CD4-positive, alpha-beta T cell treated with Interleukin-2 at 100 ng/mL for 4 hours (primary cell): ENCODE results near the gene MYZAP.

ENCODE experiments used
- DNase-seq: peaks from one replicate; pipeline ENCODE4 v3.0.0-alpha.2; 2020; ENCODE audit warnings: low spot score

The MYZAP gene

GRCh38 chr15:57591822-57592367 is at the start of gene MYZAP:
TSS of gene MYZAP (plus strand) at chr15:57591904. CDS start at chr15:57592035, 131 bp downstream.
- DNase-seq: peak; percentile 22

- no peak for DNase-seq
Observed at GRCh38 chr15:57542505-57542817, 49.2 kb upstream of the MYZAP start.

GRCh38 chr15:57544848-57545480 is 46.7 kb upstream of the MYZAP start:
- no peak for DNase-seq

GRCh38 chr15:57545995-57546394 is 45.7 kb upstream of the MYZAP start:
- DNase-seq: no peak

GRCh38 chr15:57547243-57547755 is 44.4 kb upstream of the MYZAP start:
- DNase-seq: no peak

GRCh38 chr15:57548351-57548750 is 43.4 kb upstream of the MYZAP start:
- no peak for DNase-seq

- DNase-seq: no peak
Observed at GRCh38 chr15:57548835-57549234, 42.9 kb upstream of the MYZAP start.

- no peak for DNase-seq
Observed at GRCh38 chr15:57549935-57550334, 41.8 kb upstream of the MYZAP start.

GRCh38 chr15:57550640-57551039 is 41.1 kb upstream of the MYZAP start:
- DNase-seq: no peak

GRCh38 chr15:57551715-57552677 is 39.7 kb upstream of the MYZAP start:
- DNase-seq: no peak

- DNase-seq: no peak
Observed at GRCh38 chr15:57552678-57553334, 38.9 kb upstream of the MYZAP start.

GRCh38 chr15:57553526-57553925 is 38.2 kb upstream of the MYZAP start:
- DNase-seq: no peak

- no peak for DNase-seq
Observed at GRCh38 chr15:57554063-57554811, 37.5 kb upstream of the MYZAP start.

GRCh38 chr15:57554812-57555179 is 36.9 kb upstream of the MYZAP start:
- no peak for DNase-seq

- DNase-seq: no peak
Observed at GRCh38 chr15:57555270-57555669, 36.4 kb upstream of the MYZAP start.

GRCh38 chr15:57556040-57556439 is 35.7 kb upstream of the MYZAP start:
- no peak for DNase-seq

GRCh38 chr15:57557267-57557666 is 34.4 kb upstream of the MYZAP start:
- no peak for DNase-seq

- DNase-seq: no peak
Observed at GRCh38 chr15:57557810-57558209, 33.9 kb upstream of the MYZAP start.

- DNase-seq: peak; percentile 62
Observed at GRCh38 chr15:57559875-57560274, 31.8 kb upstream of the MYZAP start.

- peak; percentile 74 for DNase-seq
Observed at GRCh38 chr15:57561041-57561711, 30.5 kb upstream of the MYZAP start.

GRCh38 chr15:57562196-57562769 is 29.4 kb upstream of the MYZAP start:
- DNase-seq: no peak
